GM18511 (cell line): ENCODE data around the gene FN3KRP.
"Not testable (repeated sequence)": the region's sequence is repeated elsewhere in the genome, so short reads cannot be mapped to it uniquely, and the experiment has no call there.

ENCODE experiments used
- ATAC-seq: cut with Tn5 transposase; IDR thresholded peaks from one replicate; pipeline ENCODE4 v1.9.1; 2021; ENCODE audit warnings: mild to moderate bottlenecking, moderate library complexity; ENCODE audit not compliant: unreplicated experiment

FN3KRP gene

GRCh38 chr17:82774456-82774855, 58.0 kb downstream of the FN3KRP start:
- not testable (repeated sequence) for ATAC-seq

DNA sequence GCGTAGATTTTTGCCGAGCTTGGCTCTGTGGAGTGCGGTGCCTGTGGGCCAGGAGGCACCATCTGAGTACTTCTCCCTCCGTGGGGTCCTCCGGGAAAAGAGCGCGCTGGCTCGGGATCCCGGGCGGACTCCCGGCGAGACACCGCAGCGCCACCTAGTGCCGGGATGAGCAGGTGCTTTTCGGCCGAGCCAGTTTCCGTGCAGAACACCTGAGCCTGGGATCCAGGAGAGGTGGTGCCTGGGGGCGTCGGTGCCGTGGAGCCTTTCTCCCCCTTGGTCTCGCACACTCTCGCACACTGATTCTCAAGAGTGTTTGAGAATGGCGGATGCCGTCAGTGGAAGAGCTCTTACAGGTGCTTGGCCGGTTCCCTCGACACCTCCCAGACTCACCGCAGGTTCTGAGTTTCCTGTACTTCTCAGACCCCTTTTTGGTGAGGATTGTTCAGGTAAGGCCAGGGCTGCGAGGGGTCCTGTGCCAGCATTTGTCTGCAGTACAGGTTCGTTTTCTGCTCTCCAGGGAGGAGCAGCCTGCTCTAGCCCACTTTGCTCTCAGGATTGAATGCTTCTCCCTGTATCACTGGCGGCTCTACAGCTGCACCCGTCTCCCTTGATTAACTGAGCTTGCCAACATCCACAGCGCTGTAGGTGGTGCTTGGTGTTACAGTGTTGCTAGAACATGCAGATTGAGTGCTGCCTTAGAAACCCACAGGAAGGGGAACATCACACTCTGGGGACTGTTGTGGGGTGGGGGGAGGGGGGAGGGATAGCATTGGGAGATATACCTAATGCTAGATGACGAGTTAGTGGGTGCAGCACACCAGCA, 58.7 kb downstream of the FN3KRP start:
- no peak for ATAC-seq

GRCh38 chr17:82776454-82776853, 59.9 kb downstream of the FN3KRP start:
- no peak for ATAC-seq
